Measurements from ENCODE around the gene NFS1.
"Not testable (repeated sequence)": the region's sequence is repeated elsewhere in the genome, so short reads cannot be mapped to it uniquely, and the experiment has no call there.

NFS1 gene

DNA sequence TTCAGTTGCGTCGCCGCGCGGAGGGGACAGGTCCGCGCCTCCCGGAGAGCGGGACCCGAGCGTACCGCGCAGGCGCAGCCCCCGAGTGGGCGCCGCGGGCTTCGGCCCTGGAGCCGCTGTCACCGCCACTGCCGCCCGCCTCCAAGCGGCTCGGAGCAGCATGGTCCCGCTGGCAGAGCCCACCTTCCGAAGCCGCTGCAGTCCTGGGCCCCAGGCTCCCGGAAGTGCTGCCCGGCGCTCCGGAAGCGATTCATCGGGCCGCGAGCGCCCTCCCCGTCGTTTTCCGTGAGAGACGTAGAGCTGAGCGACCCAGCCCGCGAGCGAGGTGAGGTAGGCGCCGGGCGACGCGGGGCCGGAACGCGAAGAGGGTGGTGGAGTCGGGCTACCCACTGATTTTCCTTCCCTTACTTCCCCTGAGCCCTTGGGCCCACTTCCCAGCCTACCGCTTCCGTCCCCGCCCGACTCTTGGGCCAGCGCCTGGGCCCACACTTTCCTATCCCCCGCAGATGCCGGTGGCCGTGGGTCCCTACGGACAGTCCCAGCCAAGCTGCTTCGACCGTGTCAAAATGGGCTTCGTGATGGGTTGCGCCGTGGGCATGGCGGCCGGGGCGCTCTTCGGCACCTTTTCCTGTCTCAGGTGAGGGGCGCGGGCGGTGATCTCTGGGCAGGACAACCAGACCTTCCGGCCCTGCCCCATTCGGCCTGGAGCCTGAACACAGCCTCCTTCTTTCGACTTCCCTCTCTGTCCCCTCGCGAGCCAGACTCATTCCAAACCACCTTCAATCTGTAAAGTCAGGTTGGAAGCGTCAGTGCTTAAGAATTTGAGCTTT lies at the start of gene NFS1, which contains the start of gene ROMO1:
NFS1 (minus strand) TSS at position 226 of the 830 bp plus-strand sequence; CDS start at position 162, 64 bp downstream.
ROMO1 (plus strand) TSS at position 279 of the 830 bp plus-strand sequence; CDS start at position 507, 228 bp downstream.
- peak within 1 kb of the TSS; percentile 93 to 94 for H3K4me3 ChIP-seq (ENCODE audit: low read depth in 1 of 2, low read length in 2 of 2)
- H3K27ac ChIP-seq (ENCODE audit: low read length), result peak within 1 kb of the TSS; percentile 85
- peaks cover 51% of the 10 kb centered on the region for H3K79me2 ChIP-seq (ENCODE audit: insufficient read depth, low read length)
- DNase-seq (peak; percentile 91), ATAC-seq (ENCODE audit: insufficient read depth, low read depth) (peak; percentile 90)
- H2AFZ ChIP-seq (ENCODE audit: low read depth, low read length), result peak within 1 kb of the TSS; percentile 98
- H3K4me2 ChIP-seq (ENCODE audit: insufficient read depth, low read length), result peak within 1 kb of the TSS; percentile 83
- no peaks in the 10 kb centered on the region for H3K9me3 ChIP-seq (ENCODE audit: insufficient read depth, low read length, severe bottlenecking)
- H3K27me3 ChIP-seq (ENCODE audit: insufficient read depth, low read length, poor library complexity), result no peaks in the 10 kb centered on the region
- peaks cover 47% of the 10 kb centered on the region for H3K4me1 ChIP-seq (ENCODE audit: insufficient read depth, low read length)
- TF ChIP-seq, protein P1, sequence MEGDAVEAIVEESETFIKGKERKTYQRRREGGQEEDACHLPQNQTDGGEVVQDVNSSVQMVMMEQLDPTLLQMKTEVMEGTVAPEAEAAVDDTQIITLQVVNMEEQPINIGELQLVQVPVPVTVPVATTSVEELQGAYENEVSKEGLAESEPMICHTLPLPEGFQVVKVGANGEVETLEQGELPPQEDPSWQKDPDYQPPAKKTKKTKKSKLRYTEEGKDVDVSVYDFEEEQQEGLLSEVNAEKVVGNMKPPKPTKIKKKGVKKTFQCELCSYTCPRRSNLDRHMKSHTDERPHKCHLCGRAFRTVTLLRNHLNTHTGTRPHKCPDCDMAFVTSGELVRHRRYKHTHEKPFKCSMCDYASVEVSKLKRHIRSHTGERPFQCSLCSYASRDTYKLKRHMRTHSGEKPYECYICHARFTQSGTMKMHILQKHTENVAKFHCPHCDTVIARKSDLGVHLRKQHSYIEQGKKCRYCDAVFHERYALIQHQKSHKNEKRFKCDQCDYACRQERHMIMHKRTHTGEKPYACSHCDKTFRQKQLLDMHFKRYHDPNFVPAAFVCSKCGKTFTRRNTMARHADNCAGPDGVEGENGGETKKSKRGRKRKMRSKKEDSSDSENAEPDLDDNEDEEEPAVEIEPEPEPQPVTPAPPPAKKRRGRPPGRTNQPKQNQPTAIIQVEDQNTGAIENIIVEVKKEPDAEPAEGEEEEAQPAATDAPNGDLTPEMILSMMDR (IDR thresholded peaks at IDR 0.05; ENCODE audit: borderline replicate concordance, extremely low read depth, low read length, poor library complexity, severe bottlenecking), result peak; percentile 39
- TF ChIP-seq EZH2 (IDR thresholded peaks at IDR 0.05; ENCODE audit: borderline replicate concordance, low read depth, low read length, severe bottlenecking), result no peak
- peak within 1 kb of the TSS; percentile 90 for H3K9ac ChIP-seq (ENCODE audit: low read depth, low read length)
- H4K20me1 ChIP-seq (ENCODE audit: insufficient read depth, low read length), result peaks cover 23% of the 10 kb centered on the region
- peaks cover 51% of the 10 kb centered on the region for H3K36me3 ChIP-seq (ENCODE audit: insufficient read depth, low read length)

DNA sequence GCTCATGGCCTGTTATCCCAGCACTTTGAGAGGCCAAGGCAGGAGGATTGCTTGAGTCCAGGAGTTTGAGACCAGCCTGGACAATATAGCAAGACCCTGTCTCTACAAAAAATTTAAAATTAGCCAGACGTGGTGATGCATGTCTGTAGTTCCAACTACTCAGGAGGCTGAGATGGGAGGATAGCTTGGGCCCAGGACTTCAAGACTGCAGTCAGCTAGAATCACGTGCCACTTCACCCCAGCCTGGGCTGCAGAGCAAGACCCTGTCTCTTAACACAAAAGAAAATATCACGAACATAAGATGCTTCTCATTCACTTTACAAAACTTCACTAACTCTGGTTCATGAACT lies 45.3 kb upstream of the NFS1 start:
- Histone ChIP-seq H3K4me1 (ENCODE audit: insufficient read depth, low read length) (peaks cover 30% of the 10 kb centered on the region), H3K9ac (ENCODE audit: low read depth, low read length) (0 out of 2 replicates have a peak overlapping the region, but pooled peaks have one; percentile 80)

DNA sequence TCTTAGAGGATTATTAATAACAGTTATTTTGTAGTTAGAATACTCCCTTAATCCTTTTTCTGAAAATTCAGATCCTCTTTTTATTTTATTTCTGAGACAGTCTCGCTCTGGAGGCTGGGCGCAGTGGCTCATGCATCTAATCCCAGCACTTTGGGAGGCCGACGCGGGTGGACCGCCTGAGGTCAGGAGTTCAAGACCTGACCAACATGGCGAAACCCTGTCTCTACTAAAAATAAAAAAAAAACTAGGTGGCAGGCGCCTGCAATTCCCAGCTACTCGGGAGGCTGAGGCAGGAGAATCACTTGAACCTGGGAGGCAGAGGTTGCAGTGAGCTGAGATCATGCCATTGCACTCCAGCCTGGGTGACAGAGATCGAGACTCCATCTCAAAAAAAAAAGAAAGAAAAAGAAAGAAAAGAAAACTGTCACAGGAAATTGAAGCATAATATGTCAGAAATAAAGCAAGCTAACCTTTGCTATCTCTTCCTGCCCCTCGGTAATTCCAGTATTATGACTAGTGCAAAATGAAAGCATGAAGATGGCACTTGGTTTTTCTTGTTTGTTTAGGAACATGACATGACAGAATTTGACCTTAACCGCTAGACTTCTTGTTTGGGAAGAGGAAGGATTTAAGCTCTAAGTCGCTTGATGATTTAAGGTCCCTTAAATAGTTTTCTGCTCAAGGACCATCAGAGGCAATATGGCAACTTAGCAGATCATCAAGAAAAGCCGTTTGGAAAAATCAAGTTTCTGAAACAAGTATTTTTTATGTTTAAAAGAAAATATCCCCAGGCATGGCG lies 44.7 kb upstream of the NFS1 start:
- H3K4me3 ChIP-seq (ENCODE audit: low read depth in 1 of 2, low read length in 2 of 2), result peak overlapping the region in 1 of 2 experiments; percentile 65; a peak in 3 of 4 replicates
- ATAC-seq (ENCODE audit: insufficient read depth, low read depth) (no peak), DNase-seq (no peak)
- H3K27ac ChIP-seq (ENCODE audit: low read length), result peak overlapping the region; percentile 95
- peaks cover 36% of the 10 kb centered on the region for H3K4me1 ChIP-seq (ENCODE audit: insufficient read depth, low read length)
- peak overlapping the region; percentile 63 for H2AFZ ChIP-seq (ENCODE audit: low read depth, low read length)
- H3K9me3 ChIP-seq (ENCODE audit: insufficient read depth, low read length, severe bottlenecking), result no peaks in the 10 kb centered on the region
- peak overlapping the region; percentile 80 for H3K9ac ChIP-seq (ENCODE audit: low read depth, low read length)
- TF ChIP-seq, protein P1 (IDR thresholded peaks at IDR 0.05; ENCODE audit: borderline replicate concordance, extremely low read depth, low read length, poor library complexity, severe bottlenecking), result no peak
- no peak for TF ChIP-seq EZH2 (IDR thresholded peaks at IDR 0.05; ENCODE audit: borderline replicate concordance, low read depth, low read length, severe bottlenecking)
- peaks cover 23% of the 10 kb centered on the region for H4K20me1 ChIP-seq (ENCODE audit: insufficient read depth, low read length)
- H3K27me3 ChIP-seq (ENCODE audit: insufficient read depth, low read length, poor library complexity), result no peaks in the 10 kb centered on the region
- H3K79me2 ChIP-seq (ENCODE audit: insufficient read depth, low read length), result peaks cover 44% of the 10 kb centered on the region
- H3K4me2 ChIP-seq (ENCODE audit: insufficient read depth, low read length), result peak overlapping the region; percentile 74
- H3K36me3 ChIP-seq (ENCODE audit: insufficient read depth, low read length), result peaks cover 25% of the 10 kb centered on the region

More for the DNA sequence above, 45.3 kb upstream of the NFS1 start:
- Histone ChIP-seq H3K79me2 (ENCODE audit: insufficient read depth, low read length) (peaks cover 38% of the 10 kb centered on the region), H4K20me1 (ENCODE audit: insufficient read depth, low read length) (peaks cover 19% of the 10 kb centered on the region), H3K36me3 (ENCODE audit: insufficient read depth, low read length) (peaks cover 19% of the 10 kb centered on the region), H3K27ac (ENCODE audit: low read length) (peak overlapping the region; percentile 95; the same call in 1 of the 2 replicates)
- not testable (repeated sequence) for DNase-seq; H3K4me3 ChIP-seq (ENCODE audit: low read depth in 1 of 2, low read length in 2 of 2); ATAC-seq (ENCODE audit: insufficient read depth, low read depth); H3K4me2 ChIP-seq (ENCODE audit: insufficient read depth, low read length); H3K9me3 ChIP-seq (ENCODE audit: insufficient read depth, low read length, severe bottlenecking); H3K27me3 ChIP-seq (ENCODE audit: insufficient read depth, low read length, poor library complexity); H2AFZ ChIP-seq (ENCODE audit: low read depth, low read length)

All from DND-41 (cell line).